Measurements from ENCODE around the gene PRKG1. TPM values are rescaled to one million over a fixed set of nuclear protein-coding genes. Genes with fewer than 3 reads are reported as not detected.

PRKG1 gene
- total and polyA plus RNA-seq, 2 of the 8 experiments (the other 6 are each of a cell fraction or from before 2014, with no cell fraction given), result 4.2 to 15.2 TPM

DNA sequence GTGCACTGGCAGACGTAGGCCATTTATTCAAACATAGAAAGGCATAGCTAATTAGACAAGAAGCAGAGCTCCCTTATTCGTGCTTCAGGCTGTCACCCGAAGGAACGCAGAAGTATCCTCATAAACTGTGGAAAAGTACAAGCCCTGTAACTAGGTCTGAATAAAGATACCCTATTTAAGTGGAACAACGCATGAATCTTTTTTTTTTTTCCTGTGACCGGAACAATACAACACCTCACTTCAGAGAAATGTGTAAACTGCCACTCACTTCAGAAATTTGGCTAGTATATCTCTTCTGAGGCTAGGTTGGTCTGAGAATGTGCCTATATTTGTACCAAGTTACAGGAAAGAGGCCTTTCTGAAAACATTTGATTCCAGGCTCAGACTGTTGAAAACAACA, 633.1 kb downstream of the PRKG1 start:
- DNase-seq (ENCODE audit: low read depth in 1 of 2, low spot score in 2 of 2) (no peak), FAIRE-seq (no peak)
- Histone ChIP-seq H3K79me2 (ENCODE audit: control insufficient read depth in 1 of 2, insufficient read depth in 2 of 2, low read length in 2 of 2) (no peaks in the 10 kb centered on the region), H2BK120ac (replicated peaks; ENCODE audit: low read depth, low read length) (no peak overlapping the region), H3K27ac (ENCODE audit: low read depth, low read length) (no peak overlapping the region), H3K9me3 (ENCODE audit: insufficient read depth in 2 of 2, low read depth in 1 of 2, low read length in 1 of 2) (no peaks in the 10 kb centered on the region), H4K8ac (ENCODE audit: extremely low read depth, insufficient read depth, low read length) (no peak overlapping the region), H3K4me3 (ENCODE audit: extremely low read depth in 1 of 4, insufficient read depth in 2 of 4, low read depth in 3 of 4, low read length in 4 of 4) (no peak overlapping the region), H2BK12ac (ENCODE audit: low read depth, low read length) (no peak overlapping the region), H3K18ac (ENCODE audit: extremely low read depth, low read length) (no peak overlapping the region), H3K79me1 (ENCODE audit: low read depth, low read length) (no peaks in the 10 kb centered on the region), H3K56ac (replicated peaks; ENCODE audit: insufficient read length, low read depth, low read length) (no peak overlapping the region), H3K36me3 (ENCODE audit: control insufficient read depth in 2 of 4, insufficient read depth in 4 of 4, low read length in 3 of 4) (no peaks in the 10 kb centered on the region), H2BK20ac (ENCODE audit: low read length) (no peak overlapping the region), H3K23me2 (ENCODE audit: low read depth, low read length) (no peaks in the 10 kb centered on the region), H3K4ac (replicated peaks; ENCODE audit: insufficient read length, low read depth, low read length) (no peak overlapping the region), H4K5ac (ENCODE audit: insufficient read length, low read depth, low read length) (no peak overlapping the region), H4K91ac (replicated peaks; ENCODE audit: insufficient read length, low read length) (no peak overlapping the region), H3K27me3 (replicated peaks in 1 of 4; ENCODE audit: control insufficient read depth in 3 of 4, extremely low read depth in 1 of 4, insufficient read depth in 3 of 4, low read length in 3 of 4) (no peaks in the 10 kb centered on the region), H2AK5ac (ENCODE audit: low read depth, low read length) (no peak overlapping the region), H3K9ac (replicated peaks in 1 of 4; ENCODE audit: extremely low read depth in 1 of 4, low read depth in 3 of 4, low read length in 3 of 4) (no peak overlapping the region), H4K20me1 (replicated peaks in 1 of 2; ENCODE audit: control insufficient read depth in 1 of 2, insufficient read depth in 2 of 2, low read length in 2 of 2) (no peaks in the 10 kb centered on the region), H3K4me1 (replicated peaks in 1 of 4; ENCODE audit: control insufficient read depth in 3 of 4, insufficient read depth in 4 of 4, low read length in 3 of 4) (peaks cover 0 to 7% (median under 1%) of the 10 kb centered on the region in 4 experiments; a peak in 1 of 7 replicates), H3K23ac (ENCODE audit: insufficient read length) (no peak overlapping the region), H2BK15ac (ENCODE audit: low read length) (no peak overlapping the region), H2AFZ (ENCODE audit: low read length) (no peak overlapping the region), H2BK5ac (ENCODE audit: low read depth, low read length) (no peak overlapping the region), H3K4me2 (ENCODE audit: insufficient read depth in 1 of 2, low read depth in 2 of 2, low read length in 2 of 2) (no peak overlapping the region), H3K14ac (ENCODE audit: insufficient read length) (no peak overlapping the region)
- ChIA-PET CTCF (ENCODE audit: partially characterized antibody) (interaction anchor here (0.7 kb wide), 1 partner anchor 132 kb away, joined by 4 read pairs; no protein-coding TSS in a partner anchor), POLR2A (ENCODE audit: partially characterized antibody) (interaction anchor here (0.6 kb wide), 1 partner anchor 257 kb away, joined by 5 read pairs; no protein-coding TSS in a partner anchor)
- WGBS, 2 experiments (ENCODE audit: extremely low coverage in 1 of 2, insufficient coverage in 1 of 2, insufficient read length in 1 of 2, insufficient replicate concordance in 2 of 2, low coverage in 1 of 2, low lambda C conversion rate in 2 of 2, missing lambda C conversion rate in 1 of 2), result 92% methylated on average over 6 of the region's 6 CpGs; no CpG with 5 or more reads in 1 of the 2 experiments
- TF ChIP-seq NANOG (IDR thresholded peaks at IDR 0.05; ENCODE audit: insufficient read depth, low read depth, low read length, poor library complexity, severe bottlenecking), result no peak

All from H1 (cell line).